SH-SY5Y (cell line): ENCODE data around the gene NRG3.

Experiments used
- GATA2 ChIP-seq: IDR thresholded peaks from 2 replicates; pipeline ENCODE4 v1.6.1; 2011; ENCODE audit warnings: mild to moderate bottlenecking, low read depth, low read length
- GATA3 ChIP-seq: IDR thresholded peaks from 2 replicates; pipeline ENCODE4 v1.6.1; 2011; ENCODE audit warnings: low read depth, mild to moderate bottlenecking, low read length, moderate library complexity

DNA sequence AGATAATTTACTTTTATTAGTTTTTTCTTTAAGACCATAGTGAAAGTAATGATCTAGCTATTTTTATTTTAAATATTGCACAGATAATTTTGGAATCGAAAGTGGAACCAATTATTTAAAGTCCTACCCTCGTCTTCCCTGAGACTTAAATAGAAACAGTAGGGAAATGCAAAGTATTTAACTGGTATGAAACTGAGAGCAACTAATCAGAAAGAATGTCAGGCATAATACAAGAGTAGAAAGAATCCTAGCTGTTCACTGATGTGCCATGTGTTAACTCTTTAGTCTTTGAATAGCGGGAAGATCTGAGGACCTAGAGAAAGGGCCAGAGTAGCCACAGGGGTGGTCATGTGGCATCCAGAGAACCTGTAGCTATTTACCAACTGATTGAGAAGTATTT, 630.0 kb downstream of the NRG3 start:
- TF ChIP-seq GATA2 (no peak), GATA3 (no peak)
